ELR (cell line): ENCODE results near the gene TPO.
"Not testable (repeated sequence)": the region's sequence is repeated elsewhere in the genome, so short reads cannot be mapped to it uniquely, and the experiment has no call there.

ENCODE experiments used
- DNase-seq: peaks from one replicate; pipeline ENCODE4 v3.0.0-alpha.2; 2015; ENCODE audit warnings: low read depth

Gene TPO

GRCh38 chr2:1405967-1406366 lies 7.3 kb upstream of the TPO start:
- no peak for DNase-seq

- DNase-seq, result no peak
These were observed 6.8 kb upstream of the TPO start for GRCh38 chr2:1406434-1406833.

- no peak for DNase-seq
These were observed 5.2 kb upstream of the TPO start for GRCh38 chr2:1407950-1408675.

GRCh38 chr2:1414121-1414520 lies 858 bp downstream of the TPO start:
- DNase-seq, result no peak

DNA sequence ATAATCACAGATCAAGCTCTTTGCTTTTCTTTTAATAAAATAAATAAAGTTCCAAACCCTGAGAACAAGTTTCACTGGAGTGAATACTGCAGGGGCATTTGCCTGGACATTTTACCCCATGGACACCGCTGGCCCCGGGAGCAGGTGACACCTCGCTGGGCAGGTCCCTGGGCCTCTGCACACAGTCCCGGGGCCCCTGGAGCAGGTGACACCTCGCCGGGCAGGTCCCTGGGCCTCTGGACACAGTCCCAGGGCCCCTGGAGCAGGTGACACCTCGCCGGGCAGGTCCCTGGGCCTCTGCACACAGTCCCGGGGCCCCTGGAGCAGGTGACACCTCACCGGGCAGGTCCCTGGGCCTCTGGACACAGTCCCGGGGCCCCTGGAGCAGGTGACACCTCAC lies 1.6 kb downstream of the TPO start:
- DNase-seq, result not testable (repeated sequence)

DNA sequence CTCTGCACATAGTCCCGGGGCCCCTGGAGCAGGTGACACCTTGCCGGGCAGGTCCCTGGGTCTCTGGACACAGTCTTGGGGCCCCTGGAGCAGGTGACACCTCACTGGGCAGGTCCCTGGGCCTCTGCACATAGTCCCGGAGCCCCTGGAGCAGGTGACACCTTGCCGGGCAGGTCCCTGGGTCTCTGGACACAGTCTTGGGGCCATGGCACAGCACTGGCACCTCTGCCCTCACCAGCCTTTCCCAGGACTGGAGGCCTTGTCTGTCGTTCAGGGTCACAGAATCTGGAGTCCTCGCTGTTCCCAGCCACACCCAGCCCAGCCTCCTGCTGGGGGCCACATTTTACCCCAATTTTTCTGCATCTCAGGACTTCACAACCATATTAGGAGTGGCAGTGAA lies 2.2 kb downstream of the TPO start:
- DNase-seq, result no peak

DNA sequence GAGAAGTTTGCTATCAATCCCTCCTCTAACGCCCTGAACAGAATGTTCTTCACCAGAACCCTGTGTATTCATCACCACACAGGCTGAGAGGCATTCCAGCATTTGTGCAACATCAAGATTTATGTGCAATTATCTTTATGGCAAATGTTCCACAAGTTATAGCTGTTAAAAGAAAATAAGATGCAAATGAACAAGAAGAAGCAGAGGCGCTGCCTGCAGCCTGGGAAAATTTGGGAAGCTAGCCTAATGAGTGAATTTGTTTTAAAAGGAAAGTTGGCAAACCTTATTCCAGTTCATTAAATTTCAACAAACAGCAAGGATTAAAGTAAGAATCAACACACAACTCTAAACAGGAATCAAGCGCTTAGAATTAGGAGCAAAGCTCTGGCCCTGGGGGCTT lies 5.3 kb downstream of the TPO start:
- no peak for DNase-seq

DNA sequence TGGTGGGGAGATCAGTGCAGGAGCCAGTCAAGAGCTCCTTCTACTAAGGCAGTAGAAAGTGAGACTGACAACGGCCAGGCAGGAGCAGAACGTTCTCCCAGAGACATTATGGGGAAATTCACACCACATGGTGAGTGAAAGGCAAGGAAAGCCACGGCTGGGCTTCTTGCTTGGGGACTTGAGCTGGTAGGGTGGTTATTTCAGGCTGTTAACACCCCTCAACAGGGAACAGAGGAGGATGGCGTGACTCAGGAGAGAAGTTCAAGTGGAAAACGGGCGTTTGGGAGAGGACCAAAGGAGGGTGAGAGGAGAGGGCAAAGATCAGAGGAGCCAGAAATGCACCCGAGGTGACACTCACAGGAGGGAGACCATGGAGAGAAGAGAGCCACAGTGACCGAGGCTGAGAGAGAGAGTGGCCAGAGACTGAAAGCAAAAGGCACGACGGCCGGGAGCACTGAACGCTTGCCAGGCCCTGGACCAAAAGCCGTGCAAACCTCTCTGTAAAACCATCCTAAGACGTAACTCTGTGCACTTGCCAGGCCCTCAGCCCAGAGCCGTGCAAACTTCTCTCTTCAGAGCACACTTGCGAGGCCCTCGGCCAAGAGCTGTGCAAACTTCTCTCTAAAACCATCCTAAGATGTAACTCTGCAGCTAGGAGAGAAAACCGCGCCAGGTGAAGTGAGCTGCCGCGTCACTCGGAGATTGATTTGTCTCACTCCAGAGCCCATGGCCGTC lies 7.7 kb downstream of the TPO start:
- DNase-seq, result no peak

DNA sequence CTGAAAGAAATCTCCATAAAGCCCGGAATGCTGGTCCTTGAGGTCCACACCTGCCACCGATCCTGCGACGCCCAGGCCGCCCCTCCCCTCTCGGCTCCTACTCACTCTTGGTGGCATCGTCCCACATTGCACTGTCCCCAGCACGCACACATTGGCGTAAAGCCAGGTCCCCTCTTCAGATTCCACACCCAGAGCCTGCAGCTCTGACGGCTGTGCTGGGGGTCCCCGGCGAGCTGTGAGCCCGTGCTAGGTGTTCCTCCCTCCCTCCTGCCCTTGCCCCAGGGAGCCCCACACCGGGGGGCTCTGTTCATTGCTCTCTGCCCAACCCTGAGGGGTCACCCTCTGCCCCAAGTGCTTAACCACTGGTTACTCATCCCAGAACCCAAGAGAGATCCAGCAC lies 8.5 kb downstream of the TPO start:
- DNase-seq, result no peak

- DNase-seq, result no peak
These were observed 8.9 kb downstream of the TPO start for GRCh38 chr2:1422131-1422530.

DNA sequence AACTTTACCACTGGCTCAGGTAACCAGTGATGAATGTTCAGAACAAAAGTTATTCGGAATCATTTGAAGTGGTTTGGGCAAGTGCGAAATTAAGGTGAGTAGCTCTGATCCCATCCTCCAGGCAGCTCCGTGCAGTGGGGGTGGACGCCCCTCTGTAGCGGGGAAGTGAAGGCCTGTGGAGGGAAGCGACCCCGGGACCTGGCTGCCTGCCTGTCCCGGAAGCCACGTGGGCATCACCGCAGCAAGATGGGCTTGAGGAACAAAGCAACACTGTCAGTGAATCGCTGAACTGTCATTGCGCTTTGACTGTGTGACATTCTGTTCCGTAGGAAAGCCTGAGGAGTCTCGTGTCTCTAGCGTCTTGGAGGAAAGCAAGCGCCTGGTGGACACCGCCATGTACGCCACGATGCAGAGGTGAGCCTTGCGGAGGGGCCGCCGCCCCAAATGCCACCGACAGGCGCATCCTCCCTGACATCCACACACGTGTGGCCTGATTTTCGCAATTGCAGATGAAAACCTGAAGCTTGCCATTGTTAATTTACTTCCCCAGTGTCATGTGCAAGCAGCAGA lies 9.5 kb downstream of the TPO start:
- DNase-seq, result no peak

DNA sequence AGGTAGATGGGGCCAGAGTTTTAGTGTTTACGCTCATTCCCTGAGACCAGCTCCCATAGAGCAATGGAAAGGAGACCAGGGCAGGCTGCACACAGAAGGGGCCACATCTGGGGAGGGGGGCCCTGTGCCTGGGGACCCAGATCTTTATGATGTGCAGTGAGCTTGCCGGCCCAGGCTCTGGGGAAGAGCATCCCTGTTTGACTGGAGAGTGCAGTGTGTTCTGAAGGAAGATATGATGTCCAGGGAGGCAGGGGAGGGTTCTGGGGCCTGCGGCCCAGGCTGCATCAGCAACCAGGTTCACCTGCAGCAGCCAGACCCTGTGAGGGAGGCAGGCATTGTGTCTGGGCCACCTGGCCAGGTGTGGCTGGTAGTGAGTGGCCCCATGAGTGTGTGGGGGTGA lies 13.8 kb downstream of the TPO start:
- DNase-seq, result no peak

DNA sequence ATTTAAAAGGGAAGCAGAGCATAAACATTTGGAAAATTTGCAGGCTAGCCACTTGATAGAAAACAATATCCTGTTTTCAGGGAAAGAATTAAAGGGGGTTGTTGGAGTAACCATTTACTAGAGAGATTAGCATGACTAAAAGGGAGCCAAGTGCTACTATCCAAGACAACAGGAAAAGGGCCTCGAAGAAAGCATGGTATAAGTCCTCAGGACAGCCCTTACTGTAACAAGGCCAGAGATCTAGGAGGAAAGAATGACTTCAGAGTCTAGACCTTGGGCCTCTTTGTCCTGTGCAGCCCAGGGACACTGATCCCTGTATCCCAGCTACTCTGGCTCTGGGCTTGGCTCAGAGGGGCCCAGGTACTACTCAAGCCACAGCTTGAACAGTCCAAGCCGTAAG lies 16.6 kb downstream of the TPO start:
- DNase-seq, result no peak

GRCh38 chr2:1430491-1430890 lies 17.2 kb downstream of the TPO start:
- DNase-seq, result no peak

GRCh38 chr2:1431886-1432400 lies 18.7 kb downstream of the TPO start:
- no peak for DNase-seq

- no peak for DNase-seq
These were observed 19.5 kb downstream of the TPO start for GRCh38 chr2:1432726-1433125.

- DNase-seq, result no peak
These were observed 23.1 kb downstream of the TPO start for GRCh38 chr2:1436369-1436768.

- DNase-seq, result no peak
These were observed 23.8 kb downstream of the TPO start for GRCh38 chr2:1437101-1437500.

DNA sequence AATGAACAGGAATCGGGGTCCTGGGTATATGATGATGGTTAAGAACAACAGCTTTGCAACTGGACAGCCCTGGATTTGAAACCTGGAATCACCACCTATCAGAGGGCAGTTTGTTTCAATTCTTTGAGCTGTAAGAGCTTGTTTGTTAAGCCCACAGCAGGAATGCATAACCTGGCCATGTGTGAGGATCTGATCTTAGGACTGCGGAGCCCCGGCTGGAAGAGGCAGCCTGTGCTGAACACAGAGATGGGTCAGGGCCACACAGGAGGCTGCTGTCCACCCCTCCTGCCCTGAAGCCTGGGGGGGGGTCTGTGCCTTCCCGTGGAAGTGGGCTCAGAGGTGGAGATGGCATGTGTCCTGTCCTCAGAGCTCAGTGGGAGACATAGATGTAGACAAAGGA lies 24.3 kb downstream of the TPO start:
- no peak for DNase-seq

DNA sequence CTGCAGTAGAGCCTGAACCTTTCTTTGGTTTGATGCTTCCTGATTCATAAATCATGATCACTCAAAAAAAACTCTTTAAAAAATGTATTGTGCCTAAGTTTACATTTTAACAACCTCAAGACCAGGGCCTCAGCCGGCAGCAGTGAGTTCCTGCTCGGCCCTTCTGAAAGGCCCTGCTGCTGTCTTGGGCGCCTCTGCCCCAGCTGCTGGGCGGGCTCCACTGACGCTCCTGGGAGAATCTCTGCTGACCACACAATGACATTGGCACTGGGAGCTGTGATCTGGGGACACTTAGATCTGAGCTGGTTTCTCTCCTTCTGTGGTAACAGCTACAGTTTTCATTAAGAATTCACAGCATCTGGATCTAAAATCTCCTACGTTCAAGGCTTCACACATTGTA lies 25.7 kb downstream of the TPO start:
- DNase-seq, result no peak

- DNase-seq, result no peak
These were observed 27.3 kb downstream of the TPO start for GRCh38 chr2:1440581-1440980.

DNA sequence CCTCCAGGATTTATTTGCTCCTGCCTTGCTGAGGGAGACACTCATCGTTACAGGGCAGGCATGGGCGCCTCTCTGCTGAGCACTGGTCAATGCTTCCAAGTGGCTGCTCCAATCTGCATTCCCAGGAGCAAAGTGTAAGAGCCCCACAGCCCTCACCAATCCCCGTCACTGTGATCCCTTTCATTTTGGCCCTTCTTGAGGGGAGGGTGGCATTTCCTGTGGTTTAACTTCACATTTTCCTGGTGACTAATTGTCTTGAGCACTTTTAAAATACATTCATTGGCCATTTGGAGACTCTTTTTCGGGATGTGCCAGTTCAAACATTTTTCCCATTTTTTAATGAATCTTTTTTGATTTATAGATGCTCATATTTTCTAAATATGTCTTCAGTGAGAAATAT lies 33.0 kb downstream of the TPO start:
- DNase-seq, result no peak

GRCh38 chr2:1448009-1448408 lies 34.7 kb downstream of the TPO start:
- DNase-seq, result no peak
